COR-L47 (cell line): ENCODE results near the gene KLHL29.

Source experiments
- DNase-seq: peaks from one replicate; lab custom pipeline; 2025; lab: John Stamatoyannopoulos, UW

KLHL29 gene

GRCh38 chr2:23683001-23683400 is 298.0 kb downstream of the KLHL29 start:
- no peak for DNase-seq

DNA sequence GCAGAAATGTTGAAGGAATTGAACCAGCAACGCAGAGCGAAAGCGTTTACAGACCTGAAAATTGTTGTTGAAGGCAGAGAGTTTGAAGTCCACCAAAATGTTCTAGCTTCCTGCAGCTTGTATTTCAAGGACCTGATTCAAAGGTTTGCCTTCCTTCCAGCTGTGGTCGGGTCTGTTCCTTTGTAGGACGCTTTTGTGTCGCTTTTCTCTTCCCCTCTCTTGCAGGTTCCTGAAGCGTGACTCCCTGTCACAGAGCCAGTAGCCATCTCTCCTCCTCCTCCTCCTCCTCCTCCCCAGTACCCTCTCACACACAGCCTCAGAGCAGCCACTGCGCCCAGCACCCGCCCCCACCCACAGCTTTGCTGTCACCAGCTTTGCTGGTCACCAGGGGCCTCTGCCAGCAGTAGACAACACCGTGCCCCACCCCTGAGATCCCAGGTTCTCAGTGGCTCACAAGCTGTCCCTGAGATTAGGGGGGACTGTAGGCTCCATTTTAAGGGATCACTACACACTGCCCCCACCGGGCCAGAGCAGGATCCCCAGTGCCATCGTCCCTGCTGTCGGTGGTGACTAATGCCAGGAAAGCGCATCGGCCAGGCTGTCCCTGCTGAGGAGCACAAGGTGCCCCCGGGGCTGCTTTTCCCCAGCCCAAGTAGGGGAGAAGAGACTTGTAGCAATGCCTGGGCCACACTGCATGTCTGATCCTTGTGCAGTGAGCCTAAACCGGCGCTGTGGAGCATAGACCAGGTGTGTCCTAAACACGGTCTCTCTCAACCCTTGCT is 299.6 kb downstream of the KLHL29 start:
- DNase-seq, result no peak

- DNase-seq, result no peak
Observed at GRCh38 chr2:23685181-23685580, 300.2 kb downstream of the KLHL29 start.

DNA sequence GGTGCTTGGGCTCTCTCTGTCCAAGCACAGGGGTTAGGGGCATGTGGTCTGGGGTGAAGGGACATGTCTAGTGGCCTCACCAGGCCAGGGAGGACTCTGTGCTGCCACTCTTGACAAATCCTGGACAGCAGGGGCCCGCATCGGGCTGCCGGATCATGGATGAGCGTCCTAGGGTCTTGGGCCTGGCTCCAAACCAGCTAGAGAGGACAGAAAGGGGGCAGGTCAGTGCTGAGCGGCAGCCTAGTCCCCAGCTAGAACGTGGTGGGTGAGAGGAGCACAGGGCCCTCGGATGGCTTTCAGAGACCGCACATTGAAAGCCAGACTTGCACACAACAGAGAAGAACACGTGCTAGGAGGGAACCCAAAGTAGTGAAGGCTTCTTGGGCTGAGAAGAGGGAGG is 300.7 kb downstream of the KLHL29 start:
- DNase-seq, result no peak

GRCh38 chr2:23686405-23687029 is 301.5 kb downstream of the KLHL29 start:
- no peak for DNase-seq

DNA sequence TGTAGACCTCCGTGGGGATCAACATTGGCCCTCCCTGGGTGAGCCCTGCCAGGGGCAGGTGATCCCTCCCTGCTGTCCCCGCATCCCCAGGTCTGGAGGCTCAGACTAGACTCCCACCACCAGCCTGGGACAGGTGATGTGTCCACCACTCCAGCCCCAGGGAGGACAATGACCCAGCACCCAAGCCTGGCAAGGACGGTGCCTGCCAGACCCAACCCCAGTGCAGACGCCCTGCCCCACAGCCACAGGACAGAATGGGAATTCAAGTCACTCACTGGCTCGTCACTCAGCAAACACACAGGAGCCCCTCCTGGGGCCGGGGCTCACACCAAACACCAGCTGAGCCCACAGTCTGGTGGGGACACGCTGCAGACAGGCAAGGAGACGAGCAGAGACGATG is 302.2 kb downstream of the KLHL29 start:
- DNase-seq, result no peak

GRCh38 chr2:23687713-23688112 is 302.7 kb downstream of the KLHL29 start:
- DNase-seq, result no peak

GRCh38 chr2:23688486-23689130 is 303.6 kb downstream of the KLHL29 start:
- DNase-seq, result no peak

DNA sequence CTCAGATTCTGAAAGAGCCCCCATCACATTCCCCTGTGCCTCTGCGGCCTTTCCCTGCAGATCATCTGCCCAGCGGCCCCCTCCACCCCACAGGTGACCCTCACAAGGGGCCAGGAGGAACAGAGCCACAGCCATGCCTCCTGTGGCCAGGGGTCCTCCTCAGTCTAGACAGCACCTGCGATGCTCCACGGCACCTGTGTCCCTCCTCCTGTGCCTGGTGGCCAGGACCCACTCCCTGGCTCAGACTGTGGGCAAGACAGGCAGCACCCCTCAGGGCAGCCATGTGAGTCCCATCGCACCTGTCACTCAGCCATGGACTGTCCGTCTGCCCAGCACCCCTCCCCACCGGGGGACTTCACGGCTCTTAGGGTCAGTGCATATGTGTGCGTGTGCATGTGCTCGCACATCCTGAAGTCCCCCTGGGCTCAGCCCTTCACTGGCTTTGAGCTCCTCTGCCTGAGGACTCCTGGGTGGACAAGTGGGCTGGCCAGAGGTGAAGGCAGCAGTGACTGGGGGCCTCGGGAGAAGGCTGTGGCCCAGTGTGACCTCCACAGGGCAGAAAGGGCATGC is 304.2 kb downstream of the KLHL29 start:
- no peak for DNase-seq

DNA sequence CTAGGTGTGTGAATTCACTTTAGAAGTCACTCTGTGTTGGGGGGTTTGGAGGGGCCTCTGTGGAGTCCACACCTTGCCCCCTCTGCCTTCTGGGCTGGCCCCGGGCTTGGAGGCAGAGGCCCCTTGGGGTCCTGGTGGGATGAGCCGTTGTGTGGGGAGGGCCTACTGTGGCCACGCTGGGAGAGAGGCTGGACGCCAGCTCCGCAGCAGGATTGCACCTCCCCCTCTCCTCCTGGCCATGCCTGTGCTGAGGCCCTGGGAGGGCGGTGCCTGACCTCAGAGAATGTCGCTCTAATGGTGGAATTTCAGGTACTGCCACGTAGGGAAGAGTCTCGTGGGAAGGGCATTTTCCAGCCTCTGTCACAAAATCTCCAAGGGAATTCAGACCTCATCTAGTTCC is 304.9 kb downstream of the KLHL29 start:
- DNase-seq, result no peak

GRCh38 chr2:23690421-23691105 is 305.6 kb downstream of the KLHL29 start:
- no peak for DNase-seq

- no peak for DNase-seq
Observed at GRCh38 chr2:23691106-23691470, 306.1 kb downstream of the KLHL29 start.

GRCh38 chr2:23691565-23691964 is 306.6 kb downstream of the KLHL29 start:
- no peak for DNase-seq

GRCh38 chr2:23692263-23692662 is 307.3 kb downstream of the KLHL29 start:
- DNase-seq, result no peak

- DNase-seq, result no peak
Observed at GRCh38 chr2:23692851-23693605, 308.0 kb downstream of the KLHL29 start.

- no peak for DNase-seq
Observed at GRCh38 chr2:23693606-23693951, 308.6 kb downstream of the KLHL29 start.

DNA sequence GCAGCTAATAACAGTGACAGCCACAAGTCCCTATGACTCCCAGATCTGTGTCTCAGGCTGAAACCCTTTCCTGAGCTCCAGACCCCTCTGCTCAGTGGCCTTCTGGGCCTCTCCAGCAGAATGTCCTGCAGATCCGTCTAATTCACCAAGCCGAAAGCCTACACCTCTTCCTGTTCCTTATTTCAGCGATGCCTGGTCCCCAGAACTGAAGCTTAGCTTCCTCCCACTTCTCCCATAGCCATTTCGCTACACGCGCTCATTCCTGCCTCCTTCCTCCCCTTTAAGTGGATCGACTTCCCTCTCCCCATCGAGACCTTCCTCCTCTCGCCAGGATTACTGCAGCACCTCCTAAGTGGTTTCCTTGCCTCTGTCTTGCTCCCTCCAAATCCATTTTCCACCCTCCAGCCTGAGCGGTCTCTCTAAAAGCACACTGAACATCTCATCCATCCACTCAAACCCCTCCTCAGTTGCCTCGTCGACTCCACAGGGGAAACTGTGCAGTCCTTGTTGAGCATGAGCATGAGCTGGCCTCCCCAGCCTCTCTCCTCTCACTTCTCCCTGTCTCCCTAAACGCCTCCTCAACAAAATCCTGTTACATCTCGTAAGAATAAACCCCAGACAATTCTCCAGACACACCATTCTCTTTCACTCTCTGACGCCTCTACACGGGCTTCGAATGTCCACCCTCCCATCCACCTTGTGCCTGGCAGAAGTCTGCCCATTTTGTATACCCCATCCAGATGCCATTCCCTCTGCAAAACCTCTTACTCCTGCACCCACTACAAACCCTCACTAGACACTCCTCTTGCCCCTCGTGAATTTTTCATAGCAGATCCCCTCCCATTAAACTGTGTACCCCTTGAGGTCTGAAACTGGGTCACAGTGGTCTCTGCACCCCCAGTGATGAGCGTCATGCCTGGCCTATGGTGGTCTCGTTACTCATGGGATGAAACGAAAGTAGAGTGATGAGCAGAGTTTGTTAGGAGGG is 309.4 kb downstream of the KLHL29 start:
- DNase-seq, result no peak

- DNase-seq, result no peak
Observed at GRCh38 chr2:23695214-23695889, 310.4 kb downstream of the KLHL29 start.

DNA sequence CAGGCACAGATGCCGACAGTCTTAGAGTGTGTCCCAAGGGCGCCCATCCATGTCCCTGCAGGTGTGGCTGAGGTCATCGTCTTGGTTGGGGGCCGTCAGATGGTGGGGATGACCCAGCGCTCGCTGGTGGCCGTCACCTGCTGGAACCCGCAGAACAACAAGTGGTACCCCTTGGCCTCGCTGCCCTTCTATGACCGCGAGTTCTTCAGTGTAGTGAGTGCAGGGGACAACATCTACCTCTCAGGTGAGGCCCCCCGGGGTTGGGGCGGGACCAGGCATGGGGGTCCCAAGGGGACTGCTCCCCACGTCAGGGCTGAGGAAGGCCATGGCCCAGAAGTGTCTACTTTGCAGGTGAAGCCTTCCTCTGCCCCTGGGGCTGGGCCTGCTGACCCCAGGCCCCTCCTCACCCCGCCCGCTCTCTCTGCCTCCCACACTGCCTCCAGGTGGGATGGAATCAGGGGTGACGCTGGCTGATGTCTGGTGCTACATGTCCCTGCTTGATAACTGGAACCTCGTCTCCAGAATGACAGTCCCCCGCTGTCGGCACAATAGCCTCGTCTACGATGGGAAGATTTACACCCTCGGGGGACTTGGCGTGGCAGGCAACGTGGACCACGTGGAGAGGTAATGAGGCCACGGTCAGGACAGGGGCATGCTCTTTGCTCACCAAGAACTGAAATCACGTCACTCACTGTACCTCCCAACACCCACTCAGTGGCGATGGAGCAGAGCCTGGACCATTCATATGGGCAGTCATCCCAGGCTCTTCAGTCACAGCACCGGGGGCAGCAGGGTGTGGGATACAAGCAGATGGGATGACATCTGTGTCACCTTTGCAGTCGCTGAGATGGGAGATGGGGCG is 311.1 kb downstream of the KLHL29 start:
- no peak for DNase-seq
